ENCODE measurements around the gene IKZF1.

GRCh38 chr7:50261593-50261992 lies 42.9 kb upstream of the IKZF1 start:
- no peak for TF ChIP-seq EZH2phosphoT487 (IDR thresholded peaks at IDR 0.05; ENCODE audit: borderline replicate concordance)
- TF ChIP-seq, protein P1, sequence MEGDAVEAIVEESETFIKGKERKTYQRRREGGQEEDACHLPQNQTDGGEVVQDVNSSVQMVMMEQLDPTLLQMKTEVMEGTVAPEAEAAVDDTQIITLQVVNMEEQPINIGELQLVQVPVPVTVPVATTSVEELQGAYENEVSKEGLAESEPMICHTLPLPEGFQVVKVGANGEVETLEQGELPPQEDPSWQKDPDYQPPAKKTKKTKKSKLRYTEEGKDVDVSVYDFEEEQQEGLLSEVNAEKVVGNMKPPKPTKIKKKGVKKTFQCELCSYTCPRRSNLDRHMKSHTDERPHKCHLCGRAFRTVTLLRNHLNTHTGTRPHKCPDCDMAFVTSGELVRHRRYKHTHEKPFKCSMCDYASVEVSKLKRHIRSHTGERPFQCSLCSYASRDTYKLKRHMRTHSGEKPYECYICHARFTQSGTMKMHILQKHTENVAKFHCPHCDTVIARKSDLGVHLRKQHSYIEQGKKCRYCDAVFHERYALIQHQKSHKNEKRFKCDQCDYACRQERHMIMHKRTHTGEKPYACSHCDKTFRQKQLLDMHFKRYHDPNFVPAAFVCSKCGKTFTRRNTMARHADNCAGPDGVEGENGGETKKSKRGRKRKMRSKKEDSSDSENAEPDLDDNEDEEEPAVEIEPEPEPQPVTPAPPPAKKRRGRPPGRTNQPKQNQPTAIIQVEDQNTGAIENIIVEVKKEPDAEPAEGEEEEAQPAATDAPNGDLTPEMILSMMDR (conservative IDR thresholded peaks at IDR 0.05; ENCODE audit: low read length) = no peak

All from Loucy (cell line).